HG03565 (cell line): ENCODE results near the gene C5orf47.

ENCODE experiments used
- ATAC-seq: cut with Tn5 transposase; IDR thresholded peaks from one replicate; pipeline ENCODE4 v1.9.1; 2021; ENCODE audit warnings: mild to moderate bottlenecking, moderate library complexity; ENCODE audit not compliant: unreplicated experiment

C5orf47 gene

DNA sequence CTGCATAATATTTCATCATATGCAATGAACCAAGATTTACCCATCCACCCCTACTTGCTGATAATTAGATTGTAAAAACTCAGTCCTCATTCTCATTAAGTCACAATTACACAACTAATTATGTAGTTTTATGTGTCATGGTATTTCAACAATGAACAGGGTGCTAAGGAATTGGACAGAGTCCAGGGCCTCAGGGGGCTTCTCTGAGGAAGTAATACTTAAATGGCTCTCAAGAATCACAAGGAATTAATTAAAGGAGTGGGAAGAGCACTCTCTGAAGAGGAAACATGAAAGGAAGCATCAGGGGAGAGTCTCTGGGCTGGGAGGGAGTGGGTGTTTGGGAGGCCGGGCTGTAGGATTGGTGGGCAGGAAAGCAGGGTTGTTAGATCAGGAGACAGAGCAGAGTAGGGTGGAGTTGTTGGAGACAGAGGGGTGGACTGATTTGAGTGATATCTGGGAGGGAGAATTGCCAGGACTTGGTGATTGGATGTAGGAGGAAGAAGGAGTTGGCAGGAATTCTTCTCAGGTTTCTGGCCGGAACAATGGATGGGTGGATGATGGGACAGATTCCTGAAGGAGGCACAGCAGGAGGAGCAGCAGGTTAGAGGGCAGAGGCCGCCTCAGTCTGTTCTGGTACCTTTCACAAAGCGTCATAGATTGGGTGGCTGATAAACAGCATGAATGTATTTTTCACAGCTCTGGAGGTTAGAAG, 33.6 kb downstream of the C5orf47 start:
- no peak for ATAC-seq

DNA sequence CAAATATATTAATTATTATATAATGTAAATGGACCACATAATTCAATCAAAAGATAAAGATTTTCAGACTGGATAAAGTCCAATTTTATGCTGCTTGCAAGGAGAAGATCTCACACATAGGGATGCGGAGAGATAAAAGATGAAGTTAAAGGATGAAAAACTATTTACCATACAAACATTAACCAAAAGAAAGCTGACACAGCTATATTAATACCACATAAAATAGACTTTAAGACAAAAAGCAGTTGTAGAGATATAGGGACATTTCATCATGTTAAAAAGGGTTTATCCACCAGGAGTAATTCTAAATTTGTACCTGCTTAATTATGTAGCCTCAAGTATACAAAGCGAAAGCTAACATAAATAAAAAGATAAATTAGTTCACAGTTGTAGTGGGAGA, 41.3 kb downstream of the C5orf47 start:
- ATAC-seq, result no peak

GRCh38 chr5:174044466-174045254, 55.7 kb downstream of the C5orf47 start:
- no peak for ATAC-seq

DNA sequence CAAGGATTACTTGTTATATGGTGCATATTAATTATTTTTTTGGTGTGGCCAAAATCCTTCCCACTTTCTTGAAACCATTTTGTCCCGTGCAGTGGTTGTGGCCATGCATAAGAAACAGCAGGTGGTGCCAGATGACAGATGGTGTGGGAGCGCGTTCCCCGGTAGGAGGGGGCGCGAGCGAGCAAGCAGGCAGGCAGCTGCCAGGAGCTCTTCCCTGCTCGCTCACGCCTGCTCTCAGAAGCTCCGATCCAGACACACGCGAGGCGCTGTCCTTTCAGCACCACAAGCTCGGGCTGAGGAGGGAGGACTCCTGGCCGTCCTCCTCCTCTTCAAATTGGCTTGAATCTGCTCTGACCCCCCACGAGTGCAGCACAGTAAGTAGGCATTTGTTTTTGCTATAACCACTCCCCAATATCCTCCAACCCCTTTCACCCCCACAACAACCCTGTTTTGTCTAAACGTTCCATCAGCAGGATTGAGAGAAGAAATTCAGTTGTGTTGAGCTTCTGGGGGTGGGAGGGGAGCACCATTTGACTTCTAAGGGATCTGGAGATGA, 56.6 kb downstream of the C5orf47 start, which contains the start of gene NSG2:
TSS of gene NSG2 (plus strand) at position 237 of the 556 bp plus-strand sequence. CDS start 1,050 bp downstream, outside the sequence.
- peak; percentile 90 for ATAC-seq

GRCh38 chr5:174046558-174046957, 57.6 kb downstream of the C5orf47 start:
- no peak for ATAC-seq

DNA sequence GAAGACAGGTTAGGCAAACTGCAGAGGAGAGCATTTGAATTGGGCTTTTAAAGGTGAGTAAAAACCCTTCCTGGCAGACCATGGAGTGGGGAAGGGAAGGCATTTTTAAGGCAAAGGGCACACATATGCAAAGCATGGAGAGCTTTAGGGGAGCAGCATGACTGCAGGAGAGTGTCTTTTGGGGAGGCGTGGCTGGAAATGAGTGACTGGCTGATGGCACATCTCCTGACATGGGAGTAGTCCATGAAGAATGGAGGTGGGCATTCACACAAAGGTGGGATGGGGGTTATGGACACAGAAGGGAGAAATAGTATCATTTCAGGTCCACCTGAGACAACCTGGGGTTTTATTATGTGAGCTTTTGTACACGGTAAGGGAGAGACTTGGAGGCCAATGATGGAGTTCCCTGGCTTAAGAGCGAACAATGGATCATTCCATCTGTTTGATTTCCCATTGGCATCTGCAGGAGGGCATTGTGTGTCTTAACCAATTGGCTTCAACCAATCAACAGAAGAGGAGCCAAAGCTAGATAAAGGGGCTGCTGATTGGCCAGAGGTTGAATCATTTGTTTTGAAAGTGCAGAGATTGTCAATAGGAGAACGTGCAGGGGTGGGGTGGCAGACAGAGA, 58.6 kb downstream of the C5orf47 start:
- no peak for ATAC-seq

GRCh38 chr5:174052636-174053035, 63.7 kb downstream of the C5orf47 start:
- ATAC-seq, result no peak

- no peak for ATAC-seq
These were observed 64.9 kb downstream of the C5orf47 start for GRCh38 chr5:174053905-174054304.
